Activated naive CD8-positive, alpha-beta T cell (primary cell): ENCODE results near the gene GON7.
"Not testable (repeated sequence)": the region's sequence is repeated elsewhere in the genome, so short reads cannot be mapped to it uniquely, and the experiment has no call there.

Experiments used
- H3K27ac Mint-ChIP-seq: one replicate; pipeline ENCODE4 v1.8.0; 2021; ENCODE audit warnings: mixed read lengths
- H3K27me3 Mint-ChIP-seq: one replicate; pipeline ENCODE4 v1.8.0; 2021; ENCODE audit warnings: mixed read lengths
- H3K36me3 Mint-ChIP-seq: one replicate; pipeline ENCODE4 v1.8.0; 2021; ENCODE audit warnings: mixed read lengths
- H3K4me1 Mint-ChIP-seq: one replicate; pipeline ENCODE4 v1.8.0; 2021; ENCODE audit warnings: low read depth, mixed read lengths
- H3K4me3 Mint-ChIP-seq: one replicate; pipeline ENCODE4 v1.8.0; 2021; ENCODE audit warnings: mild to moderate bottlenecking, mixed read lengths
- H3K9me3 Mint-ChIP-seq: one replicate; pipeline ENCODE4 v1.8.0; 2021; ENCODE audit warnings: low read depth, mixed read lengths

The GON7 gene, protein sequence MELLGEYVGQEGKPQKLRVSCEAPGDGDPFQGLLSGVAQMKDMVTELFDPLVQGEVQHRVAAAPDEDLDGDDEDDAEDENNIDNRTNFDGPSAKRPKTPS

DNA sequence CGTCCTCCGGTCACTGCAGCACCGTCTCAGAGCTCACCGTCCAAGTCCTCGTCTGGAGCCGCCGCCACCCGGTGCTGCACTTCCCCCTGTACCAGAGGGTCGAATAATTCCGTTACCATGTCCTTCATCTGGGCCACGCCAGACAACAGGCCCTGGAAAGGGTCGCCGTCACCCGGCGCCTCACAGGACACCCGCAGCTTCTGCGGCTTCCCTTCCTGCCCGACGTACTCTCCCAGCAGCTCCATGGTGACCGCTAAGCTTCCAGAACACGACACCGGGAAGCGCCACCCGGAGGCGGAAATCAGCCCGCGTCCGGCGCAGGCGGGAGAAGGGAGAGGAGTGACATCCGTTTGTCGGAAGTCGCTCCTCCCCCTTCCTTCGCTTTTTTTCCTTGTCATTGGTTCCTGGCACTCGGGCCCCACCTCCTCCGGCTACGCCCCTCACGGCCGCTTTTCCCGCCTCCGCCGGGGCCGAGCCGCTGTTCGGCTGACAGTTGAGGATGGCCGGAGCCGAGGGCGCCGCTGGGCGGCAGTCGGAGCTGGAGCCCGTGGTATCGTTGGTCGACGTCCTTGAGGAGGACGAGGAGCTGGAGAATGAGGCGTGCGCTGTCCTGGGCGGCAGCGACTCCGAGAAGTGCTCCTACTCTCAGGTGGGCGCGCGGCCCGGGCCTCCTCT lies at the start of gene GON7, which contains the start of gene UBR7:
GON7 (minus strand) TSS at position 273 of the 675 bp plus-strand sequence; CDS start at position 245, 28 bp downstream.
UBR7 (plus strand) TSS at position 464 of the 675 bp plus-strand sequence; CDS start at position 500, 36 bp downstream.
- Mint-ChIP-seq H3K4me3 (peak within 1 kb of the TSS; percentile 98), H3K36me3 (no peaks in the 10 kb centered on the region), H3K27me3 (no peaks in the 10 kb centered on the region), H3K27ac (peak within 1 kb of the TSS; percentile 93), H3K9me3 (no peaks in the 10 kb centered on the region), H3K4me1 (peaks cover 49% of the 10 kb centered on the region)

DNA sequence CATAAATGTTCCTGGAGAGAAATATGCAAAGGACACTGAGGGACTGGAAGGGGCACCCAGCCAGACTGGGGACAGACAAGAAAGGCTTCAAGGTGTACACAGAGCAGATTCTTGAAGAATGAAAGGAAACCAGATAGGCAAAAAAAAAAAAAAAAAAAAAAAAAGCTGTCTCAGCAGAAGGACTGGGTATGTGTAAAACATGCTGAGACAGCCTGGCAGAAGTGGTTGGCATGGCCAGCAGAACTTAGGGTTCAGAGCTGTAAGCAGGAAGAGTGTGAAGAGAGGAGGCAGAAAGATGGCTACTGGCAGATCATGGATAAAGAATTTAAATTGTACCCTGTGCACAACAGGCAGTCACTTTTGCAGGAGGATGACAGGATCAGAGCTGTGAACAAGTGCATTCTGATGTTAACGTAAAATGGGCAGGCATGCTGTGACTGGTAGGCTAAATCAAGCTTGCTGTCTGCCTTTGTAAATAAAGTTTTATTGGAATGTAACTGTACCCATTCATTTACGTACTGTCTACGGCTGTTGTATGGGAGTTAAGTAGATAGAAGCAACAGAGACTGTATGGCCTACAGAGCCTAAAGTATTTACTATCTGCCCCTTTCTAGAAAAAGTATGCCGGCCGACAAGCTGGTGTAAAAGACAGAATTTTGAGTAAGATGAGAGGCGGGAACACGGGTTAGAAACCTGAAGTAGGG lies 42.4 kb upstream of the GON7 start:
- H3K27me3 Mint-ChIP-seq = no peaks in the 10 kb centered on the region
- peaks cover 9% of the 10 kb centered on the region for H3K36me3 Mint-ChIP-seq
- no peaks in the 10 kb centered on the region for H3K4me1 Mint-ChIP-seq
- no peak overlapping the region for H3K4me3 Mint-ChIP-seq
- no peaks in the 10 kb centered on the region for H3K9me3 Mint-ChIP-seq
- no peak overlapping the region for H3K27ac Mint-ChIP-seq

DNA sequence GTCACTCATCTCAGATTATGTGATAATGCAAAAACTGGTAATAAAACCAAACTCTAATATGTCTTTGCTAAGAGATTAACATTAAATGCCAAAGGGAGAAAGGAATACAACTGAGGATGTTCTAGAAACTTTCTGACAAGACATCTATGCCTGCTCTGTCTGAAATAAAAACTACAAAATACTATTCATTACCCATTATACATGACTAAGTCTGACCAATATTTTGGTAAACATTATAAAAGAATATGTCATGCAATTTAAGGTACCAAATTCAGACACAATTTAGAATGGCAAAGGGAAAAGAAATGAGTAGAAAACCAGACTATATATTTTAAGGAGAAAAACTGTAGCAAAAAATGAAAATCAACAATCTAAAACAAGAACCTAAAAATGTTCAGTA lies 39.7 kb upstream of the GON7 start:
- Mint-ChIP-seq H3K9me3 (no peaks in the 10 kb centered on the region), H3K4me1 (no peaks in the 10 kb centered on the region), H3K4me3 (no peak overlapping the region), H3K27me3 (no peaks in the 10 kb centered on the region), H3K36me3 (peaks cover 11% of the 10 kb centered on the region), H3K27ac (no peak overlapping the region)

DNA sequence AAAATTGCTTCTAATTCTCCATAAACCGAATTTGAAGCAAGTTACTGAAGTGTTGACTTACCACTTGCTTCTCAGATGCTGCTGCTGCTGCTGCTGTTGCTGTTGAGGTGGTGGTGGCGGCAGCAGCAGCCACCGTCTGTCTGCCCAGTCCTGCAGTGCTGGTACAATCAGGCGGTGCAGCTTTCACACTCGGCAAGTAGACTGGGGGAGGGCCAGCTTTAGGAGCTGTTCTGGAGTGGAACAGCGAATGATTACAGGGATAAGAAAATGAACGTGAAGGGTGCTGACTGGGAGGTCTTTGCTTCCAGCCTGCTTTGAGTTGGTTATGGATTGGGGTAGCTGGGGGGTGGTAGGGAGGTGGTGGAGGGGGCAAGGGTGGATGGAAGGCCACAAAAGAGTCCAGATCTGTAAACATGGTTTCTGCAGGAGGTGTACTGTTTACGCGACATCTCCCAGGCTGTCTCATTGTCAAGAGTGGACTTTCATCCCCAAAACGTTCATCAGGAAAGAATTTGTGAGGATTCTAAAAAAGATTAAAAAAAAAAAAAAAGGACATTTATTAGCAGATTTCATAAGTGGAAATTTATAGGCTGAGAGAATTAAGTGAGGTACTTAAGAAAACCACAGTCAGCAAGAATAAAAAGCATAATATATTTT lies 39.0 kb upstream of the GON7 start:
- peaks cover 10% of the 10 kb centered on the region for H3K36me3 Mint-ChIP-seq
- H3K9me3 Mint-ChIP-seq = no peaks in the 10 kb centered on the region
- no peak overlapping the region for H3K4me3 Mint-ChIP-seq
- H3K4me1 Mint-ChIP-seq = no peaks in the 10 kb centered on the region
- no peak overlapping the region for H3K27ac Mint-ChIP-seq
- H3K27me3 Mint-ChIP-seq = no peaks in the 10 kb centered on the region

DNA sequence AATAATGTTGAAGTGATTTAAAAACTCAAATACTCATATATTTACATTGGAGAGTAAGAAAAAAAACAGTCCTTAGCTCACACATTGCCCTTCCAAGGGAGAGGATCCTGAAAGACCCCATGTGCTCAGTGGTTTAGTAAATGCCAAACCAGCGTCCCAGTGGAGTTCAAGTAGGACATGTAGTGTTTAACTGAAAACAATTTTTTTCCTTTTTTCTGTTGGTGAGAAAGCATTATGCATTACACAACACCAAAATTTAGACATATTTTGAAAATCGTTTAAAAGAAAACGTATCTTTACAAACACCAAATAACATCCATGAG lies 33.8 kb upstream of the GON7 start:
- Mint-ChIP-seq H3K4me3 (no peak overlapping the region), H3K36me3 (peaks cover 8% of the 10 kb centered on the region), H3K9me3 (no peaks in the 10 kb centered on the region), H3K27me3 (no peaks in the 10 kb centered on the region), H3K4me1 (no peaks in the 10 kb centered on the region), H3K27ac (no peak overlapping the region)

DNA sequence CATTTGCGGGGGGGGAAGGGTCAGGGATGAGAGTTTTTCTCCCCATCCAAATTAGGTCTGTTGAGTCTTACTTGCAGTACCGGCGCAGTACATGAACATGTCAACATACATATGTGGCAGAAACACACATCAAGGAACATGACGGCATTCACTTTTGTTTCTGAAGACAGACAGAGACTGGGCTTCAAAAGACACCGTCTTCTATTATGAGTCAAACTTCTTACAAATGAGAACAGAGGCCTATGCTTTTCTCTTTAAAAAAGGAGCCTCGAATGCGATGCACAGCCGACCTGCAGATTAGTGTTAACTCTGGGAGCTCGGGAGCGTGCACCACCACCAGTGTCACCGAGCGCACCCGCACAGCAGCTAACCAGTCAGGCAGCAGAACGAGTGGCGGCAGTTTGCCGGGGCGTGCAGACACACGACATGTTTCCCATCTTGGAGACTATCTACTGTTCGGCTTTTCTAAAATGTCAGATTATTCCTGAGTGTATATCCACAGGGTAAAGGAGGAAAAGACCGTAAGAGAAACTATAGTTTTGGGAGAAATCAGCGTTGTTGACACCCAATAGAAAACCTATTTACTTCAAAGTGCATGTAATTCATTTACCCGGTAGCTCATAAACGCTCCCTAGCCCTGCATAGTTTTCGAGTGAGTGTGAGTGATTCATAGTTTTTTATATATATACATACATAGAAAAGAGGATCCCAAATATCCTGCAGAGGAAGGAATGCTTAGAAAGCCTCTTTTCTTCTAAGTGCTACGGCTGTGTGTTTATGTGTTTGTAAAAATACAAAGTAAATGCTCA lies 33.2 kb upstream of the GON7 start:
- peaks cover 5% of the 10 kb centered on the region for H3K36me3 Mint-ChIP-seq
- H3K27ac Mint-ChIP-seq = no peak overlapping the region
- no peaks in the 10 kb centered on the region for H3K27me3 Mint-ChIP-seq
- H3K4me1 Mint-ChIP-seq = no peaks in the 10 kb centered on the region
- no peak overlapping the region for H3K4me3 Mint-ChIP-seq
- H3K9me3 Mint-ChIP-seq = no peaks in the 10 kb centered on the region

DNA sequence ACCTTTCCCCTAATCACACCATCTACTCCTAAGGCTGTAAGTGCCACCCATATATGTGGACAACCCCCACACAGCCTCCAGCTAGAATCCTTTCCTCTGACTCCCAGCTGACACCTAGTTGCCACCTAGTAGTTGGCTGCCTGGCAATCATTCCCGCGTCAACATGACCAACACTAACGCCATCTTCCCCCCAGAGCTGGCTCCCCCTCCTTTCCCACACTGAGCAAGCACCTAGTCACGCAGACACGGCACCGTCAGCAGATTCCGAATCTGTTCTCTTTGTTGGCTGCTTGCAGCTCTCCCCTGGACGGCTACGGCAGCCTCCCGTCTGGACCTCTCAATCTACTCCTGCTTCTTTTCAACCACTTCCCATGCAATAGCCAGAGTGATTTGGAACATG lies 27.9 kb upstream of the GON7 start:
- peaks cover 13% of the 10 kb centered on the region for H3K4me1 Mint-ChIP-seq
- no peaks in the 10 kb centered on the region for H3K9me3 Mint-ChIP-seq
- H3K27me3 Mint-ChIP-seq = peaks cover 3% of the 10 kb centered on the region
- no peak overlapping the region for H3K27ac Mint-ChIP-seq
- H3K4me3 Mint-ChIP-seq = no peak overlapping the region
- no peaks in the 10 kb centered on the region for H3K36me3 Mint-ChIP-seq

DNA sequence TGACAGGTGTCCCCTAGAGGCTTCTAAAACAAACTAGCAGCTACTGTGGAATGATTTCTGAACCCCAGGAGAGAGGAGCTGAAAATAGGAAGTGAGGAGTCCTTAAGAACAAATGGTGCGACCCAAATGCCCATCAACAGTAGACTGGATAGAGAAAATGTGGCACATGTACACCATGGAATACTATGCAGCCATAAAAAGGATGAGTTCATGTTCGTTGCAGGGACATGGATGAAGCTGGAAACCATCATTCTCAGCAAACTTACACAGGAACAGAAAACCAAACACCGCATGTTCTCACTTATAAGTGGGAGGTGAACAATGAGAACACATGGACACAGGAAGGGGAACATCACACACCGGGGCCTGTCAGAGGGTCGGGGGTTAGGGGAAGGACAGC lies 26.2 kb upstream of the GON7 start:
- H3K27me3 Mint-ChIP-seq, H3K9me3 Mint-ChIP-seq, H3K36me3 Mint-ChIP-seq, H3K27ac Mint-ChIP-seq, H3K4me3 Mint-ChIP-seq: not testable (repeated sequence)
- peaks cover 13% of the 10 kb centered on the region for H3K4me1 Mint-ChIP-seq

DNA sequence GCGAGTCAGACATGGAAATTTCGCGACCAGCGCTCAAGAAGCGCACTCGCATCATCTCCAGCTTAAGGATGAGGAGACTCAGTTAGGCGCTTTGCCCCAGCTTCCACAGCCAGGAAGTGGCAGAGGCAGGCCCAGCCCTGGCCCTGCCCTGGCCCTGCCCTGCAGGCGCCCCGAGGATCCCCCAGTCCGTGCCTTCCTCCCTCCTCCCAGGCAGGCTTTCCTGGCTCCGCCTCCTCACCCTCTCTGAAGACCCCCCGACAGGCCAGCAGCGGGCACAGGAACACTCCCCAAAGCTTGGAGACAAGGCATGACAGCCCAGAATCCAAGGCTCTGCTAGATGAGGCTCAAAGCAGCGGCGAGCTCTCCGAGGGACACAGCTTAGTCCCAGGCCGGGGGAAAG lies 25.3 kb upstream of the GON7 start:
- Mint-ChIP-seq H3K27ac (no peak overlapping the region), H3K9me3 (no peaks in the 10 kb centered on the region), H3K27me3 (peaks cover 3% of the 10 kb centered on the region), H3K4me3 (no peak overlapping the region), H3K4me1 (peaks cover 13% of the 10 kb centered on the region), H3K36me3 (peaks cover 14% of the 10 kb centered on the region)

DNA sequence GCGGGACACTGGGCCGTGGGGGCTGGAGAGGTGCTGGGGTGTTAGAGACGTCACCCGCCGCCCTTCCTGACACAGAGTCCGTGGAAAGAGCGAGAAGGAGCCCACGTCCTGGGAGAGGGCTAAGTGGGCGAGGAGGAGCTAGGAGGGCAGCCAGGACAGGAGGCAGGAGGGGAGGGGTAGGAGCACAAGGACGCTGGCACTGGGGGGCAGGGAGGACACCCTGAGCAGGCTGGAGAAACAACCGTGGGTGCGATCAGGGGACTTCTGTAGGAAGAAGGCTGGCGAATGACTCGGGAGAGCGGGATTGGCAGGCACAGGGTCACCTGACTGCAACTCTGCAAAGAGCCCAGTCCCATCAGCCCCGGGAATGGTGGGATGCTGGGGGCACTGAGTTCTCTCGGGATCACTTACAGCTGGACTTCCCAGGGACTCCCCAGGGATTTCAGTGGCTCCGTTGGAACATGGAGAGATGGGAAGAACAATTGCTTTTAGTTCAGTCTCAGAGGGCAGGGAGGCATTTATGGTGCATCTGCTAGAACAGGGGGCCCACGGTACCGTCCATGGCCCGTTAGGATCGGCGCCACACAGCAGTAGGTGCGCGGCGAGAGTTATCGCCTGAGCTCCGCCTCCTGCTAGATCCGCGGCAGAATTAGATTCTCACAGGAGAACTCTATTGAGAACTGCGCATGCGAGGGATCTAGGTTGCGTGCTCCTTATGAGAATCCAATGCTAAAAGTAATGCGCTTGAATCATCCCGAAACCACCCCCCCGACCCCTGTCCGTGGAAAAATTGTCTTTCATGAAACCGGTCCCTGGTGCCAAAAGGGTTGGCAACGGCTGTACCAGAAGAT lies 24.5 kb upstream of the GON7 start:
- peaks cover 19% of the 10 kb centered on the region for H3K36me3 Mint-ChIP-seq
- peaks cover 3% of the 10 kb centered on the region for H3K27me3 Mint-ChIP-seq
- H3K4me3 Mint-ChIP-seq = peak overlapping the region; percentile 50
- H3K4me1 Mint-ChIP-seq = peaks cover 13% of the 10 kb centered on the region
- H3K9me3 Mint-ChIP-seq = no peaks in the 10 kb centered on the region
- no peak overlapping the region for H3K27ac Mint-ChIP-seq

DNA sequence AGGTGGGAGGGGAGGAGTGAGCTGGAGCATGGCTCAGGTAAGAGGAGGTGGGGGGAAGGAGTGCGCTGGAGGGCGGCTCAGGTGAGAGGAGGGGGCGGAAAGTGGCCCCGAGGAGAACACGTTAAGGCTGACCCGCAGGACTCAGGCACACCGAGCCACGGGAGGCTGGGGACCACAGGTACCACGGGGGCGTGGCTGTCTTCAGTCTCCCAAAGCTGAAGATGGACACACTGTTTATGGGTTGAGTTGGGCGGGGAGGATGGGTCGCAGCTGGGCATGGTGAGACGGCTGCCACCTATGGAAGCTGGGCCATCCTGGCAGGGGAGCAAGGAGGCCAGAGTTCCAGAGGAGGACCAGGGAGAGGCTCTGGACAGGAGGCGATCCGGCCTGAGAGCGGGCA lies 23.7 kb upstream of the GON7 start:
- Mint-ChIP-seq H3K4me1 (peaks cover 13% of the 10 kb centered on the region), H3K9me3 (no peaks in the 10 kb centered on the region), H3K36me3 (peaks cover 25% of the 10 kb centered on the region), H3K27me3 (peaks cover 3% of the 10 kb centered on the region), H3K4me3 (peak overlapping the region; percentile 50), H3K27ac (no peak overlapping the region)

DNA sequence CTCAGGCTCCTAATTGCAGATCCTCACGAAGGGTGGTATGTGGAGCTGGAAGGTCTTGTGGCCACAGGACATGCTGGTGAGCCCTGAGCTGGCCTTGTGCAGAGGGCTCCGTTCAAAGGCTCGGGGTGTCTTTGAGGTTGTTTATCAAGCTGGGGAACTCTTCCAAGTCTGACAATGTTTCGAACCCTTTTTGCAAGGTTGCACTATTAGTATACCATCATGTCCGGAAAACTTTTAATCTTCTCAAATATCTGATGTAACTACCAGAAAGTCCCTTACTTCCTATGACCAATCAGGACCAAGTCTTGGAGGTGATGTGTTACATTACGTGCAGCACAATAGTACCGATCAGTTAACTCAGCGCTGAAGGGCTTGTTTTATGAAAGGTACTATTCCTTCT lies 21.7 kb upstream of the GON7 start:
- peaks cover 28% of the 10 kb centered on the region for H3K36me3 Mint-ChIP-seq

DNA sequence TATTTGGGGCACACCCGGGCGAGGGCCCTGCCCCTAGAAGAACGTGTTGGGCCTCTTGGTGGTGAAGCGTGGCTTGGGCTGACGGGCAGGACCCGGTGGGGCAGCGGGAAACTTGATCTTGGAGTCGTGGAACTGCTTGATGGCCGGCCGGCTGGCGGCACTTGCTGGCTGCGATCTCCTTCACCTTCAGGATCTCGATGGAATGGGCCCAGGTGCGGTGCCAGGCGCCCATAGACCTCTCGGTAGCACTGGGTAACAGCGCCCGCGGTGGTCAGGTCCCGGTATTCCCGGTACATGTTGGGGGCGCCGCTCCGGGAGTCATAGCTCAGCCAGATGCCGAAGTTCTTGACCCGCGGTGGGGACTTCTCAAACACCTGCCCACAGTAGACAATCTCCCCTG lies 16.7 kb upstream of the GON7 start:
- Mint-ChIP-seq H3K4me1 (no peaks in the 10 kb centered on the region), H3K4me3 (no peak overlapping the region), H3K27me3 (no peaks in the 10 kb centered on the region), H3K36me3 (peaks cover 27% of the 10 kb centered on the region), H3K9me3 (no peaks in the 10 kb centered on the region), H3K27ac (no peak overlapping the region)

More for the DNA sequence above, 21.7 kb upstream of the GON7 start:
- H3K9me3 Mint-ChIP-seq = no peaks in the 10 kb centered on the region
- H3K27ac Mint-ChIP-seq = no peak overlapping the region
- H3K4me3 Mint-ChIP-seq = no peak overlapping the region
- H3K27me3 Mint-ChIP-seq = peaks cover 3% of the 10 kb centered on the region
- H3K4me1 Mint-ChIP-seq = peaks cover 13% of the 10 kb centered on the region

DNA sequence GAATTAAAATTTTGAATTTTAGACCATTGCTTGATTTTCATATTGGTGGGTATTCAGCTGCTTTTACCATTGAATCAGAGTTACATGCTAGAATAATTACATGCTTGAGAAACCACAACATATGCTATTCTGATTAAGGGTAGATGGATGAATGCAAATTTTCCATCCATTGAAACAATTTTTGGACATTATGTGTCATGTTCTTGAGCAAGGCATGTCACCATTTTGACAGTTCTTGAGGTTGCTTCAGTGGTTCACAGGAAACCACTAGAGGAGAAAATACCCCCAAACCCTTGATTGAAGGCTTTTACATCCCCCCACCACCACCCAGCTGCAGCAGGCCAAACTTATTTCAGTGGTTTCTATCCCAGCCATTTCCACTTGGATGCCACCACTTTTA lies 13.6 kb upstream of the GON7 start:
- H3K36me3 Mint-ChIP-seq = peaks cover 5% of the 10 kb centered on the region

More for the DNA sequence above, 13.6 kb upstream of the GON7 start:
- H3K4me3 Mint-ChIP-seq = no peak overlapping the region
- no peaks in the 10 kb centered on the region for H3K9me3 Mint-ChIP-seq
- no peaks in the 10 kb centered on the region for H3K27me3 Mint-ChIP-seq
- H3K27ac Mint-ChIP-seq = no peak overlapping the region
- no peaks in the 10 kb centered on the region for H3K4me1 Mint-ChIP-seq
